ENCODE data around the gene IDUA. TPM values are rescaled to one million over a fixed set of nuclear protein-coding genes. Genes with fewer than 3 reads are reported as not detected.
A peak's percentile ranks its signal among the peaks of the same experiment; 100 is the strongest.

IDUA gene
- total RNA-seq, 4 donors from 2014 or later = 10.4 to 23.1 (median 11.5) TPM

- 81% methylated on average over 3 of the region's 26 CpGs for WGBS
Observed at GRCh38 chr4:1036976-1037810, 50.3 kb downstream of the IDUA start.

GRCh38 chr4:1038948-1039492, 52.2 kb downstream of the IDUA start:
- Histone ChIP-seq H3K9me3 (no peaks in the 10 kb centered on the region), H3K27ac (replicated peaks in 1 of 4) (peak overlapping the region in 2 of 4 donors; percentile 29 to 52), H3K4me1 (peaks cover 18 to 75% (median 59%) of the 10 kb centered on the region in 4 donors), H3K36me3 (no peaks in the 10 kb centered on the region), H3K4me3 (no peak overlapping the region), H3K27me3 (peaks cover under 1 to 35% (median 5%) of the 10 kb centered on the region in 4 donors)
- intact Hi-C loops (cut with DNase I) = no loop called here
- TF ChIP-seq POLR2AphosphoS5 (IDR thresholded peaks at IDR 0.05) (no peak), POLR2A (IDR thresholded peaks at IDR 0.05; ENCODE audit: low read depth) (no peak), EP300 (IDR thresholded peaks at IDR 0.05) (no peak)
- TF ChIP-seq, protein P1, sequence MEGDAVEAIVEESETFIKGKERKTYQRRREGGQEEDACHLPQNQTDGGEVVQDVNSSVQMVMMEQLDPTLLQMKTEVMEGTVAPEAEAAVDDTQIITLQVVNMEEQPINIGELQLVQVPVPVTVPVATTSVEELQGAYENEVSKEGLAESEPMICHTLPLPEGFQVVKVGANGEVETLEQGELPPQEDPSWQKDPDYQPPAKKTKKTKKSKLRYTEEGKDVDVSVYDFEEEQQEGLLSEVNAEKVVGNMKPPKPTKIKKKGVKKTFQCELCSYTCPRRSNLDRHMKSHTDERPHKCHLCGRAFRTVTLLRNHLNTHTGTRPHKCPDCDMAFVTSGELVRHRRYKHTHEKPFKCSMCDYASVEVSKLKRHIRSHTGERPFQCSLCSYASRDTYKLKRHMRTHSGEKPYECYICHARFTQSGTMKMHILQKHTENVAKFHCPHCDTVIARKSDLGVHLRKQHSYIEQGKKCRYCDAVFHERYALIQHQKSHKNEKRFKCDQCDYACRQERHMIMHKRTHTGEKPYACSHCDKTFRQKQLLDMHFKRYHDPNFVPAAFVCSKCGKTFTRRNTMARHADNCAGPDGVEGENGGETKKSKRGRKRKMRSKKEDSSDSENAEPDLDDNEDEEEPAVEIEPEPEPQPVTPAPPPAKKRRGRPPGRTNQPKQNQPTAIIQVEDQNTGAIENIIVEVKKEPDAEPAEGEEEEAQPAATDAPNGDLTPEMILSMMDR (IDR thresholded peaks at IDR 0.05) = no peak
- DNase-seq (ENCODE audit: extremely low spot score) = no peak
- WGBS = 74% methylated on average over 11 of the region's 16 CpGs

More at GRCh38 chr4:1036976-1037810, 50.3 kb downstream of the IDUA start:
- TF ChIP-seq POLR2AphosphoS5 (IDR thresholded peaks at IDR 0.05) (no peak), EP300 (IDR thresholded peaks at IDR 0.05) (no peak), POLR2A (IDR thresholded peaks at IDR 0.05; ENCODE audit: low read depth) (no peak)
- peaks cover 9 to 68% (median 52%) of the 10 kb centered on the region in 4 donors for H3K4me1 ChIP-seq
- no peak overlapping the region for H3K27ac ChIP-seq (replicated peaks in 1 of 4)
- intact Hi-C loops (cut with DNase I) = no loop called here
- H3K36me3 ChIP-seq = no peaks in the 10 kb centered on the region
- peaks cover 0 to 36% (median 3%) of the 10 kb centered on the region in 4 donors for H3K27me3 ChIP-seq
- H3K4me3 ChIP-seq = no peak overlapping the region
- no peak for DNase-seq (ENCODE audit: extremely low spot score)
- H3K9me3 ChIP-seq = no peaks in the 10 kb centered on the region

- TF ChIP-seq POLR2A (IDR thresholded peaks at IDR 0.05; ENCODE audit: low read depth) = no peak
- TF ChIP-seq, protein P1 (IDR thresholded peaks at IDR 0.05) = no peak
- TF ChIP-seq EP300 (IDR thresholded peaks at IDR 0.05) = no peak
- TF ChIP-seq POLR2AphosphoS5 (IDR thresholded peaks at IDR 0.05) = no peak
- WGBS = 68% methylated on average over 8 of the region's 20 CpGs
- no peak for DNase-seq (ENCODE audit: extremely low spot score)
- Histone ChIP-seq H3K36me3 (no peaks in the 10 kb centered on the region), H3K4me1 (peaks cover 21 to 73% (median 57%) of the 10 kb centered on the region in 4 donors), H3K27me3 (peaks cover 6 to 42% (median 9%) of the 10 kb centered on the region in 4 donors), H3K9me3 (no peaks in the 10 kb centered on the region), H3K27ac (replicated peaks in 1 of 4) (peak overlapping the region in 3 of 4 donors; percentile 27 to 52 (median 29)), H3K4me3 (no peak overlapping the region)
- intact Hi-C loops (cut with DNase I) = no loop called here
Observed at GRCh38 chr4:1039493-1040343, 52.9 kb downstream of the IDUA start.

DNA sequence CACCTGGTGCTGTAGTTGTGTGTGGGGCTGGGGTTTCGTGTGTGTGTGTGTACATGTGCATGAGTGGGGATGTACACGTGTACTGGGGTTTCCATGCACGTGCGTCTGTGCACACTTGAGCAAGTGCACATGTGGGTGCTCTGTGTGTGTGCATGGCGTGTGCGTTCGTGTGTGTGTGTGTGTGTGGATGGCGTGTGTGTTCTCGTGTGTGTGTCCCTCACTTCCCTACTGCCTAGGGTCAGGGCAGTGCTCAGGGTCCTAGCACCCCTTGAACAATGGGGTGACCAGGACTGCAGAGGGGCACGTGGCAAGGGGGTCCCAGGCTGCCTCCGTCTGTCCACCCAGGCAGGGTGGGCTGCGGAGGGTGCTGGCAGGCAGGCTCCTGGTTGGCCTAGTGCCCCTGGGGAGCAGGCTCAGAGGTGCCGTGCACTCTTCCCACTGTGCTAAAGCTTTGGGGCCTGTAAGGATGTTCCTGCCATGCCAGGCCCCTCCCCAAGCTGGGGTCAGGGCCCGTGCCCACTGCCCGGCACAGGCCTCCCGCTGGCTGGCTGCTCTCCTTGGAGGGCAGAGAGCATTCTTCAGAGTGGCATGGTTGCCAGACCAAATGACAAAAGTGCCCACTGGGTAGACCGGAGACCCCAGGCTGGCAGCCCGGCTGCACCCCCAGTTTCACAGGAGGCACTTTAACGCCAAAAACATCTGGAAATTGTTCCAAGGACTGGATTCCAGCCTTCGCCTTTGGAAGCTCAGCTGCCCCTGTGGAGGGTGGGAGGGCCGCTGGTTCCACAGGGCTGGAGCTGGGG, 53.7 kb downstream of the IDUA start:
- 93% methylated on average over 15 of the region's 21 CpGs for WGBS
- peaks cover 21 to 71% (median 58%) of the 10 kb centered on the region in 4 donors for H3K4me1 ChIP-seq

More for the DNA sequence above, 53.7 kb downstream of the IDUA start:
- Histone ChIP-seq H3K4me3 (no peak overlapping the region), H3K9me3 (no peaks in the 10 kb centered on the region), H3K36me3 (no peaks in the 10 kb centered on the region), H3K27me3 (peaks cover 6 to 50% (median 18%) of the 10 kb centered on the region in 4 donors), H3K27ac (replicated peaks in 1 of 4) (peak overlapping the region in 1 of 4 donors; percentile 27)
- no peak for TF ChIP-seq POLR2AphosphoS5 (IDR thresholded peaks at IDR 0.05)
- TF ChIP-seq, protein P1 (IDR thresholded peaks at IDR 0.05) = no peak
- TF ChIP-seq POLR2A (IDR thresholded peaks at IDR 0.05; ENCODE audit: low read depth) = no peak
- no peak for TF ChIP-seq EP300 (IDR thresholded peaks at IDR 0.05)
- no peak for DNase-seq (ENCODE audit: extremely low spot score)
- intact Hi-C loops (cut with DNase I) = no loop called here
